Measurements from ENCODE around the gene AKNA.

The AKNA gene, protein sequence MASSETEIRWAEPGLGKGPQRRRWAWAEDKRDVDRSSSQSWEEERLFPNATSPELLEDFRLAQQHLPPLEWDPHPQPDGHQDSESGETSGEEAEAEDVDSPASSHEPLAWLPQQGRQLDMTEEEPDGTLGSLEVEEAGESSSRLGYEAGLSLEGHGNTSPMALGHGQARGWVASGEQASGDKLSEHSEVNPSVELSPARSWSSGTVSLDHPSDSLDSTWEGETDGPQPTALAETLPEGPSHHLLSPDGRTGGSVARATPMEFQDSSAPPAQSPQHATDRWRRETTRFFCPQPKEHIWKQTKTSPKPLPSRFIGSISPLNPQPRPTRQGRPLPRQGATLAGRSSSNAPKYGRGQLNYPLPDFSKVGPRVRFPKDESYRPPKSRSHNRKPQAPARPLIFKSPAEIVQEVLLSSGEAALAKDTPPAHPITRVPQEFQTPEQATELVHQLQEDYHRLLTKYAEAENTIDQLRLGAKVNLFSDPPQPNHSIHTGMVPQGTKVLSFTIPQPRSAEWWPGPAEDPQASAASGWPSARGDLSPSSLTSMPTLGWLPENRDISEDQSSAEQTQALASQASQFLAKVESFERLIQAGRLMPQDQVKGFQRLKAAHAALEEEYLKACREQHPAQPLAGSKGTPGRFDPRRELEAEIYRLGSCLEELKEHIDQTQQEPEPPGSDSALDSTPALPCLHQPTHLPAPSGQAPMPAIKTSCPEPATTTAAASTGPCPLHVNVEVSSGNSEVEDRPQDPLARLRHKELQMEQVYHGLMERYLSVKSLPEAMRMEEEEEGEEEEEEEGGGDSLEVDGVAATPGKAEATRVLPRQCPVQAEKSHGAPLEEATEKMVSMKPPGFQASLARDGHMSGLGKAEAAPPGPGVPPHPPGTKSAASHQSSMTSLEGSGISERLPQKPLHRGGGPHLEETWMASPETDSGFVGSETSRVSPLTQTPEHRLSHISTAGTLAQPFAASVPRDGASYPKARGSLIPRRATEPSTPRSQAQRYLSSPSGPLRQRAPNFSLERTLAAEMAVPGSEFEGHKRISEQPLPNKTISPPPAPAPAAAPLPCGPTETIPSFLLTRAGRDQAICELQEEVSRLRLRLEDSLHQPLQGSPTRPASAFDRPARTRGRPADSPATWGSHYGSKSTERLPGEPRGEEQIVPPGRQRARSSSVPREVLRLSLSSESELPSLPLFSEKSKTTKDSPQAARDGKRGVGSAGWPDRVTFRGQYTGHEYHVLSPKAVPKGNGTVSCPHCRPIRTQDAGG (N-terminal part only)

GRCh38 chr9:114387680-114388356 lies at the start of gene AKNA:
TSS of gene AKNA (minus strand) at chr9:114387982. CDS start at chr9:114381333, 6,649 bp downstream.
- DNase-seq: peak; percentile 69 to 70

DNA sequence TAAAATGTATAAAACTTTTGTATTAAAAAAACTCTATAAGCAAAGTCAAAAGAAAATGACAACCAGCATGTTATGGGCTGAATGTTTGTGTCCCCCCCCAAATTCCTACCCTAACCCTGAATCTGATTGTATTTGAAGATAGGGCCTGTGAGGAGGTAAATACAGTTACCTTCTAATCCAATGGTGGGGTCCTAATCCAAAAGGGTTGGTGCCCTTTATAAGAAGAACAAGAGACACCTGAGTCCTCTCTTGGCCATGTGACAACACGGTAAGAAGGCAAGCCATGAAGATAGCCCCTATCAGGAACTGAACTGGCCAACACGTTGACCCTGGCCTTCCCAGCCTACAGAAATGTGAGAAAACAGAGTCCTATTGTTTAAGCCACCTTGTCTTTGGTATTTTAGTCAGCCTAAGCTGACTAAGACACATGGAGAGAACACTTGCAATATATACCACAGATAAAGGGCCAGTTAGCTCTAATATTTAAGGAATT lies 49.7 kb upstream of the AKNA start:
- DNase-seq: no peak

DNA sequence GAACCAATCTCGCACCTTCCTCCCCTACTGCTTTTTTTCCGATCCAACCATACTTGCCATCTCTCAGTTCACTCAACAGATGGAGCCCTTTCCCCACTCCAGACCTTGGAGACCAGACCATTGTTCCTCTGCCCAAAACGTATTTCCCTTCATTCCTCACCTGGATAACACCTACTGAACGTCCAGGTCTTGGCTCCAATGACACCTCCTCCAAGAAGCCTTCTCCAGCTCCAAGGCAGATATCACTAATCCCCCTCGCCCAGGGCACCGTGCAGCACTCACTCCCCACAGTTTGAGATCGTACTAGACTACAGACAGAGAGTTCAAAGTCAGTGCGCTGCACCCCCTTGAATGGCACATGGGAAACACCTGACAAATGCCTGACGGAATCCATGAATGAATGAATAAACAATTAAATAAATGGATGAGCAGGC lies 47.1 kb upstream of the AKNA start:
- DNase-seq: peak in 1 of 2 donors; percentile 9

DNA sequence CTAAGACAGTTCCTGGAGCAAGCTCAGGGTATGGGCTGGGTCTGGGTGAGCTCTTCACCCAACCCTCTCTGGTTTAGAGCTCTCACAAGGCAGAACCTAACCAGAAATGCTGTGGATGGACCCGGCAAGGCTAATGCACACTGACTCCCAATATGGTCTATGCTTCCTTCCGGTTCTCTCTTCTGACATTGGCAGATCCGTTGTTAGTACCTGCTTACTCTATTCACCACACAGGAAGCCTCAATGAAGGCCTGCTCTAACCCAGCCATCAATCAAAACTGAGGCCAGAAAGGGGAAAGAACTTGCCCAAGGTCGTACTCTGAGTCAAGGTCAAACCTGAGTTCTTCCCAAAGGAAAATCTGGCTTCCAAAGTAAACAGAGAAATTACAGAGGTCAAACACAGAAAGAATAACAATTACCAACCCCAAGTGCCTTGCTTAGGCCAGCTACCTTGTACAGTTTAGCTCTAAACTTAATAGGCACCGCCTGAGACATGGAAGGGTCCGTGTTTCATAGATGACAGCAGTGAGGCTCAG lies 46.0 kb upstream of the AKNA start:
- no peak for DNase-seq

GRCh38 chr9:114433086-114433485 lies 45.3 kb upstream of the AKNA start:
- DNase-seq: no peak

DNA sequence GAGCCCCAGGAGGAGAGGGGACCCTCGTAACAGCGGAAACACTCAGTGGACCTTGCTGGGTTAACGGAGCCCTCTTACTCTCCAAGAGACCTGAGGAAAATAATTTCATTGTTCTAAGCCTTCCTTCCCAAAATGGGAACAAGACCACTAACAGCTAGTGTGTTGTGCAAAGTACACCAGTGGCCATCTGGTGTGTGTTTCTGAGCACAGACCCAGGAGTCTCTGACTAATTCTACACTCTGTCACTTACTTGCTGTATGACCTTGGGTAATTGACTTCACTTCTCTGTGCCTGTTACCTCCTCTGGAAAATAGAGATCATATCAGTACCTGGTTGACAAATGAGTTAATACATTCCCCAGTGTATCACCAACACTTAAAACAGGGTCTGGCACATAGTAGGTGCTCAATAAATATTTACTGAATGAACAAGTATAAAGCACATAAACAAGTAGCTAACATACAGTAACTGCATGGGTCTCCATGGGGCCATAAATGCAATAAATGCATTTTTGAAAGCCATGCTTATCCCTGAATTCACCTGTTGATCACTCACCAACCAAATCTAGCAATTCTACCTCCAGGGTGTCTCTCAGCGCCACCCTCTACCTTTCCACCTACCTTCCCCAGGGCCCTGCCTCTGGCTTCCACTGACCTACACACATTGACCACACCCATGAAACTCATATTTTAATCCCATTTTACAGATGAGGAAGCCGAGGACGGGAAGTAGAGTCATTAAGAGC lies 44.7 kb upstream of the AKNA start:
- no peak for DNase-seq

DNA sequence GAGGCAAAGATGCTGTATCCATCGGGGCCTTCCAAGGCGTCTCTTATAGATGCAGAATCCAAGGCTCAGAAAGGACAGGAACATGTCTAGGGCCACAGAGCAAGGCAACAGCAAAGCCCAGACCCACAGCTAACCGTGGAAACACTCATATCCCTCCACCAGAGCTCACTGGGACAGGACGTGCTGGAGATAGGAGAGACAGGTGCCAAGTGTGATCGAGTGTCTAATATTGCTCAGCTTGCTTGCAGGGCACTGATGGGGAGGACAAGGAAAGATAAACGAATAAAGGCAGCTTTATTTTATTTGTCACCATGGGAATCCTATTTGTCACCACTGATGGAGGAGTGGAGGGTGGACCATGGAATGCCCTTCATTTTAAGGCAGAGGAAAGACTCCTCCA lies 44.0 kb upstream of the AKNA start:
- no peak for DNase-seq

- no peak for DNase-seq
Measured at GRCh38 chr9:114431003-114431402, 43.2 kb upstream of the AKNA start.

GRCh38 chr9:114430457-114430856 lies 42.7 kb upstream of the AKNA start:
- DNase-seq: no peak

GRCh38 chr9:114429488-114429887 lies 41.7 kb upstream of the AKNA start:
- DNase-seq: no peak

- no peak for DNase-seq
Measured at GRCh38 chr9:114428466-114428865, 40.7 kb upstream of the AKNA start.

GRCh38 chr9:114427644-114428043 lies 39.9 kb upstream of the AKNA start:
- DNase-seq: no peak

DNA sequence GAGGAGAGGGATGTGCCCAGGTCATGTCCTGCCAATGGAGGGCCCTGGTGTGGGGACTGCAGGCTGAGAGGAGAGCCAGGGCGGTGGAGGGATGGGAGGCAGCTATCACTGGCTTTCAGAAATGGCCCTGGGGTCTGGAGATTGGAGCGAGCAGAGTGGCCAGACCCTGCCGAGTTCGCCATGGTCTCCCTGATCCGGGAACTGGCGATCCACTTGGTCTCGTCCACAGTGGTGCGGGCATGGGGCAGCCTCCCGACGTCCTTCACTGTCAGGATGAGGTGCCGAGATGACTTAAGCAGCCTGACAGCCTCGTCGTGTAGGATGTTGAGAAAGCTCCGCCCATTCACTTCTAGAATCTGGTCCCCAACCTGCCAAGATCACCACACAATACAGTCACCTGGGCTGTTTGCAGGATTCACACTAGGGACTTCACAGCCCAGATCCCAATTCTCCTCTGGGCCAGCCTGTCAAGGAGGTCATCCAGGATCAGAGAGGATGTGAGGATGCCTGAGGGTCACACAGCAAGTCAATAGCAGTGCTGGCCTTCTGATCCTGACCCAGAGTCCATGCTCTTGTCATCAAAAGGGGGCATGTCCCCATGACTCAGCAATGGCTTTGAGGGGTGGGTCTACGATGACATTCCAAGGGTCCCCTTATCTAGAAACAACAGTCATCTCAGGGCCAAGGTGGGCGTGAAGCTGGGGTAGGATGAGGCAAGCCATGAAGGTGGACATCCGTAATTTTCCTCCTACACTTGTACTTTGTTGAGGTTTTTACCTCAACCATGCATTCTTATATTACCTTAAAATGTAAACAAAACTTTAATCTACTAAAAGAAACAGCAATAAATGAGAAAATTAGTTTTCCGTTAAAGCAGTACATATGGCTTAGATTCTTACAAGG lies 38.5 kb upstream of the AKNA start:
- no peak for DNase-seq

DNA sequence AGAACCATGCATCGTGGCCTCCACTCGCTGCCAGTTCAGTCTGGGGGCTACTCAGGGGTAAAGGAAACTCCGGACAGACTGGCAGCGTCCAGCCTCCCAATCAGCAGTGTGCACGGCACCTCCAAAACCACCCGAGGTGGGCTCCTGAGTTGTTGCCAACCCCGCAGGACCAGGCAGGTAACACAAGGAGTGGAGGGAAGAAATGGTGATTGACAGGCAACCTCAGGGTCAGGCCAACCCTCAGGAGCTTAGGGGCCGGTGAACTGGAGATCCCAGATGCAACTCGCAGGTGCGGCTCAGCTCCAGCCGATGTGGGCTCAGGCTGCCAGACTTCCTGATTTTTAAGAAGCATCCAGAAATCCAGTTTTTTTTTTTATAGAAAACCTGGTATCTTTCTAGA lies 37.3 kb upstream of the AKNA start:
- no peak for DNase-seq

DNA sequence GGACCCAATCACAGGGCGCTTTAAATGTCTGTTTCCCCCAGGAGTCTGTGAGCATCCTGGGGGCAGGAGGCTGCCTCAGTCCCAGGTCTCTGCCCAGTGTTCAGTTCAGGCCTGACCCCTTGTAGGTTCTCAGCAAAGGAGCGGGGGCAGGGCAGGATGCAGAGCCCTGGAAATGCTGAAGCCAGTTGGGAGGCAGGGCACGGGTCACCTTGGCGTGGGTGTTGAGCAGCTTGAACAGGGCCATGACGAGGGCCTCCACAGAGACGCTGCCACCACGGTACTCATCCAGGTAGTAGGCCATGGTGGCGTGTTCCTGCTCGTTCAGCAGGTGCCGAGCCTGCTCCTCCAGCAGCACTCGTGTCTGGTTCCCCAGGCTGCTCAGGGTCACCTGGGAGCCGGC lies 36.3 kb upstream of the AKNA start:
- no peak for DNase-seq

GRCh38 chr9:114423181-114423580 lies 35.4 kb upstream of the AKNA start:
- DNase-seq: no peak

- no peak for DNase-seq
Measured at GRCh38 chr9:114421147-114421546, 33.4 kb upstream of the AKNA start.

- DNase-seq: no peak
Measured at GRCh38 chr9:114419796-114420195, 32.0 kb upstream of the AKNA start.

- no peak for DNase-seq
Measured at GRCh38 chr9:114418053-114418452, 30.3 kb upstream of the AKNA start.

GRCh38 chr9:114417511-114417910 lies 29.7 kb upstream of the AKNA start:
- DNase-seq: no peak
